Activated CD4-positive, alpha-beta T cell treated with anti-CD3 and anti-CD28 coated beads, Interleukin-2, amount 50 U/mL, for 1 hour (primary cell): ENCODE measurements around the gene ACTL6B.

Source experiments
- DNase-seq: peaks from one replicate; pipeline ENCODE4 v3.0.0-alpha.2; 2020

ACTL6B gene

DNA sequence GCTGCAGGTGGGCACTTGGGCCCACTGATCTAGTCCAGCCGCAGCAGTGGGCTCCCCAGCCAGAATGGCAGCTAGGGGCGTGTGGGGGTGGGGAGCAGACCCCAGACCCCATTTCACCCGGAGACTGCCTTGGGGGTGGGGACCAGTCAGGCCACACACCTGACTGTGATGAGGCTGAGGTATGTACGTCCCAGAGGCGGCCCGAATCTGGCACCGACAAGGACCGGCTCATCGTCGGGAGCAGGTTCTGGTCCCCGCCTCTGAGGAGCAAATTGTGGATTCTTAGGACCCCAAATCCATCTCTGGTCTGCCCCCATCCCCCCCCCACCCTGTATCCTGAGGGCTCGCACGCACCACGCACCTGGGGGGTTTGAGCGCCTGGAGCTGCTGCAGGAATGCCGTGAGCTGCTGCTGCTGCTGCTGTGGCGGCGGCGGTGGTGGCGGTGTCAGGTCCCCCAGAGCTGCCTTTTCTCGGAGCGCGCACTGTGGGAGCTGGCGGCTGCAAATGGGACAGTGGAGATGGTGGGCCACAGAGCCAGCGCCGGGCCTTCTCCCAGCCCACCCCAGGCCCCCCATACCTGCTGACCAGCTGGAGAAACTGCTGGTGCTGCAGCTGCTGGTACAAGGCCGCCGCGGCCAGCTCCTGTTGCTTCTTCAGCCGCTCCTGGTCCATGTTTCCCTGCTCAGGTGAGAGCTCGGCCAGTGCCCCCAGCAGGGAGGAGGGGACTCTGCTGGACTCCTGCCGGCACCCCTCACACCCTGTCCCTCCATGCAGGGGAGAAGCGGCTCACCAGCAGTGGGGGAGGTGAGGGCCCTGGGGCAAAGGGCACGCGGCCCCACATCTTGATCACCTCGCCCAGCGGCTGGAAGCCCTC is 27.6 kb upstream of the ACTL6B start:
- DNase-seq = no peak

GRCh38 chr7:100682991-100683658 is 26.9 kb upstream of the ACTL6B start:
- no peak for DNase-seq

DNA sequence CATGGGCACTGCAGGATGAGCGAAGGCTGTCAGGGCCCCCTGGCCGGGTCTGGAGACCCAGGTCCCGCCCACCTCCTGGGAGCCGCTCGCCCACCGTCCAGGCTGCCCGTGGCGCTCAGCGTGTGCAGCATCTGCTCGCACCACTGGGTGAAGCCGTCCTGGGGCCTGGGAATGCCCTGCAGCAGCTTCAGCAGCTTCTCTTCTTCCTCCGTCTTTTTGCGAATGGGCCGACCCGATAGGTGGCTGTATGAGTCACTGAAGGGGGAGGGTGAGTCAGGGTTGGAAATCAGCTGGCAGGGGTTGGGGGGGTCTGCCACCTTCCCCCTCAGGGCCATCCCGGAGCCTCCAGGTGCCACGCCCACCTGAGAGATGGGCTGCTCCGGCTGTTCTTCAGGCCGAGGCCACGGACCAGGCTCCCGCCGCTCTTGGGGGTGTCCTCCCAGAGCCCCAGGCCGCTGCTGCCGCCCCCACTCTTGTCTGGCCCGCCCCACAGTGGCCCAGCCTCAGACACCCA is 26.0 kb upstream of the ACTL6B start:
- DNase-seq = no peak

DNA sequence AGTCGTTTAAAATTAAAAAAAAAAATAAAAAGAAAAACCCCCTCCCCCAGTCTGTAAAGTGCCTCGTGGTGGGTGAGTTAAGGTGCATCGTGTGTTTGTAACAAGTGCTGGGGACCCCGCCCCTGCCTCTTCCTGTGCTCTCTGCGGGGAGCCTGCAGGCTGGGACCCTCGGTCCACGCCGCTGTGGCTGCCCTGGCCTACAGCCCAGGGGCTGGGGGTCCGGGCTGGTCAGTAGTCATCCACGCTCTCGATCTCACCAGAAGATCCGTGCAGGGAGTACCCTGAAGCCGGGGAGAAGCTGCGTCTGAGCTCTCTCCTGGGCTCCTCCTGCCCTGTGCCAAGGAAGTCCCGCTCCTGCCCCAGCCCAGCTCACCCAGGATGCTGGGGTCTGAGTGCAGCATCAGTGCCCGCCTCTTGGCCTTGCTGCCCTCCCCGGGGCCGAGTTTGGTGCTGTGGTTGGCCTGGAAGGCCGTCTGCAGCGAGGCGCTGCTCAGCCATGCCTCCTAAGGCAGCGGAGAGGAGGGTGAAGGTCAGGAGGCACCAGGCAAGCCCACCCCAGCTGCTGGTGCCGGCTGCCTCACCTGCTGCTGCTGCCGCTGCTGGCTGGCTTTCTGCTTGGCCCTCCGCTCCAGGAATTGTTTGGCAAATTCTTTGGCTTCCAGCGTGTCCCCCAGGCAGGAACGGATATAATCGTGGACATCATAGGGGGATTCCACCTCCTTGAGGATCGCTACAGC is 25.4 kb upstream of the ACTL6B start:
- DNase-seq = no peak

- no peak for DNase-seq
Observed at GRCh38 chr7:100680576-100681271, 24.5 kb upstream of the ACTL6B start.

DNA sequence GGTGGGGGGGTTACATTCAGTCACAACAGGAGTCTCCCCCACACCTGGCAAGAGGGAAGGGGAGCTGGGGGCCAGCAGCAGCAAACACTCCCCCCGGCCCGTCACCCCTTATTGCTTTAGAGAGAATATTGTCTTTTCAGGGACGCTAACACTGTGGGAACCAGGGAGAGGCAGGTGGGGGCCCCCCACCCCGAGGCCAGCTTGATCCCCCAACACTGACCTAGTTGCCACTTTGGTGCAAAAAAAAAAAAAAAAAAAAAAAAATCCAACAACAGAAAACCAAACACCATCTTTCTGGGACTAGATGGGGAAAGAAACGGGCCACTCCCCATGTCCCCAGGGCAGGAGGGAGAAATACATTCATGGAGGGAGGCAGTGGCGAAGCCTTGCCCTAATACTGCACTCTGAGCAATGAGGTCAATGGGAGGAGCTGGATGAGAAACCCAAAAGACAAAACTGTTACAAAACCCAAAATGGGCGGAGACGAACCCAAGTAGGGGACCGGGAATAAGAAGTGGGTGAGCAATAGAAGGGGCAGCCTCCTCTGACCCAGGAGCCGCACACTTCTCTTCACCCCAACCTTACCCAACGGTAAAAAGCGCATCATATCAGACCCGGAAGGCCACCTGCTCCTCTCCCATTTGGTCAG is 23.8 kb upstream of the ACTL6B start:
- DNase-seq = no peak

- DNase-seq = no peak
Observed at GRCh38 chr7:100679129-100679926, 23.1 kb upstream of the ACTL6B start.

- no peak for DNase-seq
Observed at GRCh38 chr7:100678291-100678984, 22.2 kb upstream of the ACTL6B start.

GRCh38 chr7:100677308-100678267 is 21.3 kb upstream of the ACTL6B start:
- no peak for DNase-seq

DNA sequence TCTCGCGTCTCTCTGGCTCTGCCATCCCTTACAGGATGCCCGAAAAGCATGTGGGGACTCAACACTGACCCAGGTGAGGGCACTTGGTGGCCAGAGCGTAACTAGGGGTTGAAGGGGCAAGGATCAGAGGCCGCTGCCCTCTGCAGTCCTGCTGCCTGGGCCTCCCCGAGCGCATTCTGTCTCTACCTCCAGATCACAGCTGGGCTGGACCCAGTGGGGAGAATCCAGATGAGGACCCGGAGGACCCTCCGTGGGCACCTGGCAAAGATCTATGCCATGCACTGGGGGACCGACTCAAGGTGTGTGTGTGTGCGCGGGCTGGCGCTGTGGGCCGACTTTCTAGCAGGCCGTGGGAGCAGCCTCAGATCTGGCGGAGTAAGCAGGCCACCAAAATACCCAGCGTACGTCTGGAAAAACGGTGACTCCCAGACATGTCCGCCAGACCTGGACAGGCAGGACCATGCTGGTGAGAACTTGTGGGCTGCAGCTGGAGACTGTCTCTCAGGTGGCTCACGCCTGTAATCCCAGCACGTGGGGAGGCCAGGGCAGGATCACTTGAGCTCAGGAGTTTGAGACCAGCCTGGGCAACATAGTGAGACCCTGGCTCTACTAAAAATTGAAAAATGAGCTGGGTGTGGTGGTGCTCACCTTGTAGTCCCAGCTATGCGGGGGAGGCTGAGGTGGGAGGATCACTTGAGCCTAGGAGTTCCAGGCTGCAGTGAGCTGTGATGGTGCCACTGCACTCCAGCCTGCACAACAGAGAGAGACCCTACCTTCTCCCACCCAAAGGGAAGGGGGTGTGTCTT is 20.5 kb upstream of the ACTL6B start:
- no peak for DNase-seq

GRCh38 chr7:100675581-100676350 is 19.5 kb upstream of the ACTL6B start:
- DNase-seq = peak; percentile 93

GRCh38 chr7:100675105-100675451 is 18.8 kb upstream of the ACTL6B start:
- peak; percentile 53 for DNase-seq

DNA sequence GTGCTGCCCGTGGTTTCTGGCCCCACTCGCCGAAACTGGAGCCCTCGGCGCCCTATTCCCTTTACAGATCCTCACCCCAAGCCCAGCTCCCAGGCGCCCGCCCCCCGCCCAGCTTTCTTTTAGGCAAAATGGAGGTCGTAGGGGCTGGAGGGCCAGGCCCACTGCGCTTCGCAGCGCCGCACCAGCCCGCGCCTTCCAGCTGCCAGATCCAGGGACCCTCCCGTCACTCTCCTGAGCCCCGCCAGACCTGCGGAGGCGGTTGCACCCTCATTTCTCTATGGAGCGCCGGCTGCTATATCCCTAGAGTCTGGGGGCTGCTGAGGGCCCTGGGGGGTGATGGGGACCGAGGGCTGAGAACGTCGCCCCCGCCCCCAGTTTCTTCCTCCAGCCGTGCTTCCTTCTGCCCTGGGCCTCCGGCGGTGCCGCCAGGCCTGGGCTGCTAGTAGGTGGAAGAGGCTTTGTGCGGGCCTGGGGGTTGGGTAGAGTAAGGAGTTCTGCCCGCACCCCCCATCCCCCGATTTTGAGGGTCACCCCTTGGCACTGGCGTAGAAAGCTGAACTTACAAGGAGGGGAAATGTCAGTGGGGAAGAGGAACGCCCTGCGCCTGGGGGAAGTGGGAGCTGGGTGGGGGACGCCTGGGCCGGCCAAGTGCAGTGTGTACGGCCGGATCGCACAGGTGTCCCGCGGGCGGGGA is 18.3 kb upstream of the ACTL6B start:
- DNase-seq = peak; percentile 30

DNA sequence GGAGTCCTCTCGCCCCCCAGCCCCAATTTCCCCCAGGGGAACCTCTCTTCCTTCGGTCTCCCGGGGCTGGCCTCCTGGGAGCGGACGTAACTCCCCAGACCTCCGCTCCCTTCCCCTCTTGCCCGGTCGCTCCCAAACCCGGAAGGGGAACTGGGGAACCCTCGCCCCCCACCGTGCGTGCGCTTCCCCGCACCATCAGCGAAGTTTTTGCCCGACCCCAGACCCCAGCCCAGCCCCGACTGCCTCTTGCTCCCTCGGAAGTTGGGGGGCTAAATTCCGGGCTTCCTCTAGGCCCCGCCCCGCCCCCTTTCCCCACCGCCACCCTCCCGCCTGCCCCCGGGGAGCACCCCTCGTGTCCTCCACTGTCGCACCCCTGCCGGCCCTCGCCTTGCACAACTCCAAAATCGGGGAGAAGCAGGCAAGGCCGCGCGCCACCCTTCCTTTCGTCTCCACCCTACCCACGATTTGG is 17.7 kb upstream of the ACTL6B start:
- DNase-seq = peak; percentile 40

DNA sequence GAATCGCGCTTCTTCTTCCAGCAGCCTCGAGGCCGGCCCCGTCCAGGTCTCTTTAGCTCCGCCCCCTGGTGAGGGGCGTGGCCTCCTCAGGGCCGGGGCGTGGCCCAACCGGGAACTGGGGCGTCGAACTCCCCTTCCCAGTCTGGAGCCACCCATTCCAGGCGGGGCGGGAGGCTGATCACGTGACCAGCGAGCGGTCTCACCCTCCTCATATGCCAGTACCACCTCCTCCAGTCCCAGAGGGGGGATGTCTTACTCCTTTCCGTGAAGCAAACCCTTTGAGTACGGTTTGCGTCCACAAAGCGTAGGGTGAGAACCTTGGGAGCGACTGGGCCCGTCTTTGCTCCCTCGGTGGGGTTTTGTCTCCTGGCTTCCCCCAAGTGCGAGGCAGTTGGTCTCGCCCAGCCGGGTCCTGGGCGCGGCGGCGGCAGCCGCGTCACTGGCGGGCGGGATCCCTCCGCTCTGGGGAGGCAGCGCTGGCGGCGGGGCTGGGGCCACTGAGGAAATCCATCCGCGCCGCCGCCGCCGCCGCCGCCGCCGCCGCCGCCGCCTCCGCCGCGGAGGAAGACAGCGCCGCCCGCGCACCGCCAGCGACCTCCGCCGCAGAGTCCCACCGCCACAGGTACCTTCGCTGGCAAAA is 17.2 kb upstream of the ACTL6B start, which contains the start of gene GNB2:
Gene GNB2, plus strand, starts transcription at position 439 of the 640 bp plus-strand sequence. CDS start 2,526 bp downstream, outside the sequence.
- peak; percentile 94 for DNase-seq
